Activated naive CD8-positive, alpha-beta T cell treated with anti-CD3 and anti-CD28 coated beads for 36 hours (primary cell): ENCODE results near the gene CGREF1. TPM values are rescaled to one million over a fixed set of nuclear protein-coding genes. Genes with fewer than 3 reads are reported as not detected.
A peak's percentile ranks its signal among the peaks of the same experiment; 100 is the strongest.

ENCODE experiments used
- DNase-seq: peaks from one replicate; pipeline ENCODE4 v3.0.0; 2021
- H3K27ac Mint-ChIP-seq: one replicate; pipeline ENCODE4 v1.8.0; 2022; ENCODE audit warnings: mild to moderate bottlenecking, moderate library complexity, mixed read lengths
- H3K27me3 Mint-ChIP-seq: one replicate; pipeline ENCODE4 v1.8.0; 2022; ENCODE audit warnings: mild to moderate bottlenecking, mixed read lengths
- H3K36me3 Mint-ChIP-seq: one replicate; pipeline ENCODE4 v1.8.0; 2021; ENCODE audit warnings: mild to moderate bottlenecking, mixed read lengths
- H3K4me1 Mint-ChIP-seq: one replicate; pipeline ENCODE4 v1.8.0; 2021; ENCODE audit warnings: mixed read lengths
- H3K4me3 Mint-ChIP-seq: one replicate; pipeline ENCODE4 v1.8.0; 2022; ENCODE audit warnings: mild to moderate bottlenecking, moderate library complexity, mixed read lengths
- H3K9me3 Mint-ChIP-seq: one replicate; pipeline ENCODE4 v1.8.0; 2022; ENCODE audit warnings: mixed read lengths
- total RNA-seq, 2 experiments: library from RNA; stranded (reverse); gene quantifications; one replicate each; pipeline ENCODE4 v1.2.3, GENCODE V29; 2021

The CGREF1 gene
- total RNA-seq, 2 experiments from 2014 or later, result 8.8 to 9.8 TPM

DNA sequence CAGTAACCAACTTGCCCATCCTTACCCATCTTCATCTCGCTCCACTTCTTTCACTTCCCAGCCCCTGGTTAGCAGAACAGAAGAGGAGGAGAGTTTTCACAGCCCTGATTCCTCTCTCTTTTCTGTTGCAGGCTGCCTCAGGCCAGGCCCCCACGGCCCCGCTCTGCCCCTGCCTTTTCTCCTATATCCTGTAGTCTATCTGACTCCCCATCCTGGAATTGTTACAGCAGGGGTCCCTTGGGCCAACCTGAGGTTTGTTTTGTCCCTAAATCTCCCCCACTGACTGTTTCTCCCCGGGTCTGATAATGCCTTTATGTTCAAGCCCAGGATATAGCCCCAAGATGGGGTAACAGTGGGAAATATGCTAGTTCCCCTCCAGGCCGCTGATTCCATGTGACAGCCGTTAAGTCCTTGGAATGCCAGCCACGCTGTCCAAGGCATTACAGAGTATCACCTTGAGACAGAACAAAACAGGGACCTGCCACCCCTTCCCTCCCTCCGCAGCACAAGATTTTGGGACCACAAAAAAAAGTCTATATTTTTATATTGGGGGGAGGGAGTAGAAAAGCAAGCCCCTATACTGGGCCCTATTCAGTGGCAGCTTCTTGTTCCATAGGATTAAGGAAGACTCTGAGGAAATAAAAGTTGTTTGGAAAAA is 48.8 kb downstream of the CGREF1 start:
- Mint-ChIP-seq H3K4me3 (peak overlapping the region; percentile 97), H3K9me3 (no peaks in the 10 kb centered on the region), H3K27ac (peak overlapping the region; percentile 93), H3K36me3 (peaks cover 41% of the 10 kb centered on the region), H3K27me3 (no peaks in the 10 kb centered on the region), H3K4me1 (peaks cover 56% of the 10 kb centered on the region)
- no peak for DNase-seq

GRCh38 chr2:27069436-27069835 is 49.5 kb downstream of the CGREF1 start:
- DNase-seq, result no peak
- Mint-ChIP-seq H3K27ac (peak overlapping the region; percentile 79), H3K4me3 (peak overlapping the region; percentile 97), H3K9me3 (no peaks in the 10 kb centered on the region), H3K4me1 (peaks cover 50% of the 10 kb centered on the region), H3K27me3 (no peaks in the 10 kb centered on the region), H3K36me3 (peaks cover 42% of the 10 kb centered on the region)

- Mint-ChIP-seq H3K4me1 (peaks cover 41% of the 10 kb centered on the region), H3K4me3 (no peak overlapping the region), H3K27ac (no peak overlapping the region), H3K9me3 (no peaks in the 10 kb centered on the region), H3K27me3 (no peaks in the 10 kb centered on the region), H3K36me3 (peaks cover 53% of the 10 kb centered on the region)
- no peak for DNase-seq
Measured at GRCh38 chr2:27067385-27067784, 51.5 kb downstream of the CGREF1 start.

DNA sequence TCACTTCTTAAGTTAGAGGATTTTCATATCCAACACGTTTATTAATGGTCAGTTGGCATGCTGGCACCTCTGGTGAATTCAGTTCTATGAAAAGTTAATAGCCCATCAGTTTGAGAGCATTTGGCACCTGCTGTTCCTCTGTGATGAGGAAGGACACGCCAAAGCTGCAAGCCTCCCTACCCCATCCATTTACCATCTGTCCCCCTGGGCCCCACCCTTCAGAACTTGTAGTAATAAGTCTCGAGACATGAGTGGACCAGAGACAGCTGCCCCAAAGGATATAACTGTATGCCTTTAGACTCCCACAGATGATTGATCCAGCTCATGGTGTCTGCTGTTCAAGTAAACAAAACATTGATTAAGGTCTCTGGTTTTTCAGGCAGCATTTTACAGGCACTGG is 53.8 kb downstream of the CGREF1 start:
- Mint-ChIP-seq H3K4me3 (no peak overlapping the region), H3K27ac (no peak overlapping the region)

DNA sequence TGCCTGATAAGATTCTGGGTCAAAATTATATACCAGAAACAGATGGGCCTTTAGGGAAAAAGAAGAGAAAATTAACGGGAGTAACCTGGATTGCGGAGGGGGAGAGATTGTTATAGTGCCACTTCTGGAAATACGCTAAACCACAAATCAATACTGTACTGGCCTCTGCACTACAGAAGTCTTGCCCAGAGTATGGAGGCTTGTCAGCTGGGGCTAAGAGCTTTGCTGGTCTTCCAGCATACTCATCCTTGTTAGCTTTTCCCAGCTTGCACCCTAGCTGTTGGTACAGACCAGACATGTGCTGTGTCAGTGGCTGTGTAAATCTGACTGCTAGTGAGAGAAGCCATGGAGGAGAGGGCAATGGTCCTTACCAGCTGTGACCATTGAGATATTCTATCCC is 58.6 kb downstream of the CGREF1 start:
- Mint-ChIP-seq H3K36me3 (peaks cover 14% of the 10 kb centered on the region), H3K4me1 (peaks cover 8% of the 10 kb centered on the region), H3K9me3 (no peaks in the 10 kb centered on the region), H3K27ac (no peak overlapping the region), H3K27me3 (no peaks in the 10 kb centered on the region), H3K4me3 (no peak overlapping the region)
- DNase-seq, result no peak

More for the DNA sequence above, 53.8 kb downstream of the CGREF1 start:
- H3K36me3 Mint-ChIP-seq, result peaks cover 47% of the 10 kb centered on the region
- no peak for DNase-seq
- H3K9me3 Mint-ChIP-seq, result no peaks in the 10 kb centered on the region
- peaks cover 34% of the 10 kb centered on the region for H3K4me1 Mint-ChIP-seq
- no peaks in the 10 kb centered on the region for H3K27me3 Mint-ChIP-seq

DNA sequence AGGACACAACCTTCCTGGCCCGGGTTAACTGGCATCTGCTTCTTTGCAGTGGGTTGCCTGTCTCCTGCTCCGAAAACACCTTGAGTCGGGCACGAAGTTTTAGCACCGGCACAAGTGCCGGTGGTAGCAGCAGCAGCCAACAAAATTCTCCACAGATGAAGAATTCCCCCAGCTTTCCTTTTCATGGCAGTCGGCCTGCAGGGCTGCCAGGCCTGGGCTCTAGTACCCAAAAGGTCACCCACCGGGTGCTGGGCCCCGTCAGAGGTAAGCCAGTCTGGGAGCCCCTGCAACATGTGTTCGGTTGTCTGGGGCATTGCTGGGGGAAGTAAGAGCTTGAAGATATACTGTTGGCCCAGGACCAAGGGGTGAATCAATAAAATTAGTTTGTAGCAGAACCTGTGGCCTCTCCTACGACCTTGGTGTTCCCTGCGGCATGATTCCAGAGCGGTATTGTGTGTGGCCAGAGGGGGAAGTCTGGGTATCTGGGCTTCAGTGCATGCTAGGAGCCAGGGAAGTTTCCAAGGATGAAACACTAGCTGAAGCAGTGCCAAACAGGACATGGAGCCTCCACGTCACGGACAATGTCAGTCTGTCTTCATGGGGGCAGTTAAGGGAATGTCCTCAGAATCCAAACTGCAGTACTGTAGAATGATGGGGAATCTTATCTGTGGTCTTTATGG is 59.6 kb downstream of the CGREF1 start:
- Mint-ChIP-seq H3K4me3 (no peak overlapping the region), H3K27me3 (no peaks in the 10 kb centered on the region), H3K27ac (no peak overlapping the region), H3K9me3 (no peaks in the 10 kb centered on the region), H3K36me3 (peaks cover 14% of the 10 kb centered on the region), H3K4me1 (peaks cover 8% of the 10 kb centered on the region)
- no peak for DNase-seq

GRCh38 chr2:27058210-27058609 is 60.7 kb downstream of the CGREF1 start:
- DNase-seq, result no peak
- H3K4me1 Mint-ChIP-seq, result peaks cover 5% of the 10 kb centered on the region
- peaks cover 11% of the 10 kb centered on the region for H3K36me3 Mint-ChIP-seq
- H3K27ac Mint-ChIP-seq, result no peak overlapping the region
- no peak overlapping the region for H3K4me3 Mint-ChIP-seq
- H3K9me3 Mint-ChIP-seq, result no peaks in the 10 kb centered on the region
- no peaks in the 10 kb centered on the region for H3K27me3 Mint-ChIP-seq

DNA sequence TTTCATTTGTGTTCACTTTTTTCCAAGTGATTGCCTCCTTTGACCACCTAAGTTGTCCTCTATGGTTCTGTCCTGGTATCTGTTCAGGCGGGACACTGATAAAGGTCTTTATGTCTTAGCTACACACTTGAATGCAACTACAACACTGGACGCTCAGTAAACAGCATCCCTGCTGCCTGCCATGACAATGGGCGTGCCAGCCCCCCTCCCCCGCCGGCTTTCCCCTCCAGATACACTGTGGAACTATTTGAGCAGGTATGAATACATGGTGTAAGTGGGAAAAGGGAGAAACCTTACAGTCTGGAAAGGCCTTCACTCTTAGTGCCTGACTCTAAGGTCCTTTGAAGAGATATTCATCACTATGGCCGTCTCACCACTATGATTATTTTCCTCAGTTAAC is 61.7 kb downstream of the CGREF1 start:
- no peak for DNase-seq
- H3K4me3 Mint-ChIP-seq, result no peak overlapping the region
- no peaks in the 10 kb centered on the region for H3K9me3 Mint-ChIP-seq
- peaks cover 3% of the 10 kb centered on the region for H3K36me3 Mint-ChIP-seq
- peaks cover 5% of the 10 kb centered on the region for H3K4me1 Mint-ChIP-seq
- H3K27me3 Mint-ChIP-seq, result no peaks in the 10 kb centered on the region
- H3K27ac Mint-ChIP-seq, result no peak overlapping the region

DNA sequence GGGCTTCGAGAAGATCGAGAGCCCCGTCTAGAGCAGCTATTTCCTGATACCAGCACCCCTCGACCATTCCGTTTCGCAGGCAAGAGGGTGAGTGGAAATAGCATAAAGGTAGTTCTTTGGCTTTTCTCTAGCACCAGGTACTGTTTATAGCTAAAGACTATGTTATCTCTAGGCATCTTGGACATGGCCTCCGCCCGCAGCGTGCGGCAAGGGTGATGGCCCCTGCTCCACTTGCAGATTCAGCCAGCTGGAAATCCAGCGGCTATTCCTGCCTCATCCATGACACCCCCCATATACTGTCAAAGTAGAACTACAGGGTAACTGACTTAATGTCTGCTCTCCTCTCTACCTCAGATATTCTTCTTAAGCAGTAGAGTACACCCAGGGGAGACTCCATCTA is 64.2 kb downstream of the CGREF1 start:
- Mint-ChIP-seq H3K9me3 (peaks cover 4% of the 10 kb centered on the region), H3K27me3 (peaks cover 14% of the 10 kb centered on the region), H3K27ac (no peak overlapping the region), H3K4me3 (no peak overlapping the region), H3K4me1 (peaks cover 20% of the 10 kb centered on the region), H3K36me3 (peaks cover 16% of the 10 kb centered on the region)
- DNase-seq, result no peak

GRCh38 chr2:27053776-27054175 is 65.2 kb downstream of the CGREF1 start:
- Mint-ChIP-seq H3K27ac (no peak overlapping the region), H3K4me1 (peaks cover 25% of the 10 kb centered on the region), H3K36me3 (peaks cover 20% of the 10 kb centered on the region), H3K9me3 (peaks cover 4% of the 10 kb centered on the region), H3K27me3 (peaks cover 14% of the 10 kb centered on the region), H3K4me3 (no peak overlapping the region)
- DNase-seq, result no peak

DNA sequence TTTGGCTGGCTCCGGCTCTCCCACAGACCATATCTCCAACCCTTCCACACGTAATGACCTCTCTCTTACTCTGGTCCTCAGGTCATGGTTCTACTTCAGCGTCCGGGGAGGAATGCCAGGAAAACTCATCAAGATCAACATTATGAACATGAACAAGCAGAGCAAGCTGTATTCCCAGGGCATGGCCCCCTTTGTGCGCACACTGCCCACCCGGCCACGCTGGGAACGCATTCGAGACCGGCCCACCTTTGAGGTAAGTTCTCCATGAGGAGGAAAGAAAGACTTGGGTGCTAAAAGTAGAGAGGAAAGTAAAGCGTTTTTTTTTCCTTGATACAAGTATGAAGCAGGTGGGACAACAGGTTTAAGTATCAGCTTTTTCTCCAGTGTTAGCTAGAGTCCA is 65.6 kb downstream of the CGREF1 start:
- H3K27ac Mint-ChIP-seq, result no peak overlapping the region
- H3K27me3 Mint-ChIP-seq, result peaks cover 14% of the 10 kb centered on the region
- DNase-seq, result no peak
- peak overlapping the region; percentile 23 for H3K4me3 Mint-ChIP-seq
- peaks cover 25% of the 10 kb centered on the region for H3K4me1 Mint-ChIP-seq
- peaks cover 4% of the 10 kb centered on the region for H3K9me3 Mint-ChIP-seq
- H3K36me3 Mint-ChIP-seq, result peaks cover 20% of the 10 kb centered on the region

- Mint-ChIP-seq H3K4me3 (peak overlapping the region; percentile 89), H3K36me3 (peaks cover 20% of the 10 kb centered on the region), H3K27me3 (peaks cover 14% of the 10 kb centered on the region), H3K27ac (peak overlapping the region; percentile 72), H3K9me3 (peaks cover 4% of the 10 kb centered on the region), H3K4me1 (peaks cover 27% of the 10 kb centered on the region)
- no peak for DNase-seq
Measured at GRCh38 chr2:27051902-27052645, 66.9 kb downstream of the CGREF1 start.

DNA sequence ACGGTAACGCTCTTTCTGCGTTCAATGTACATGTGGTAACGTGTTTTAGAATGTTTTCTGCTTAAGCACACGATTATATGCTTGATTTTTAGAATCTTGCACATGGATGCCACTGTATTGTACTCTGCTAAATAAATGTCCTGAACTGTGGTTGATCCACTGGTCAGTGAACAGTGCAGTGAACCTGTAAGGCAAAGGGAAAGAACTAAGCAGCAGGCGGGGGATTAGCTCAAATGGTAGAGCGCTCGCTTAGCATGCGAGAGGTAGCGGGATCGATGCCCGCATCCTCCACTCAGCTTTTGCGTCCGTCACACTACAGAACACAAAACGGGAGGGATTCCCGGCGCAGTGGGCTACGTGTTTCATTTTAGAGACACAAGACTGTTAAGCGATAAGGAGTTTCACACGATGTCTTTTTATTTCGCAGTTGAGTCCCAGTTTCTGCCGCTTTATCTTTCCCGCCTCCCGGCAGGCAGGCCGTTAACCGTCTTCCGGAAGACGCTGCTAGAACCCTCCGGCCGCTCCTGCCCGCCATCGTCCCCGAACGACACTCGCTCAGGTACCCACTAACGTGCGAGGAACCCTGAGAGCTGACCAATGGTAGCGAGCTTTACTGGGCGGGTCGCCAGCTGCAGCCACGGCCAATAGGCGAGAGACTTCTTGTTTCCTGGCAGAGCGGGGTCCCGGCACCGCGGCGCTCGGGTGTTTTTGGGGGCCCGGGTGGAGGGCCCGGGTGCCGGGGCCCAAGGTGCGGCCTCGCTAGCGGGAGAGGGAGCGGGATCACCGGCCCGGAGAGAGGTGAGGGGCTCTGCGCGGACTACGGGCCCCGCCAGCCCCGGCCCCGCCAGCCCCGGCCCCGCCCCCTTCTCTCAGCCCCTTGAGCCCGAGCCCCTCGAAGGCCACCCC is 67.7 kb downstream of the CGREF1 start, which contains the start of gene AGBL5:
Gene AGBL5, plus strand, starts transcription at position 673 of the 906 bp plus-strand sequence. CDS start 1,291 bp downstream, outside the sequence.
- peak within 1 kb of the TSS; percentile 99 for H3K27ac Mint-ChIP-seq
- H3K4me1 Mint-ChIP-seq, result peaks cover 27% of the 10 kb centered on the region
- peak within 1 kb of the TSS; percentile 89 for H3K4me3 Mint-ChIP-seq
- H3K27me3 Mint-ChIP-seq, result peaks cover 14% of the 10 kb centered on the region
- H3K9me3 Mint-ChIP-seq, result peaks cover 4% of the 10 kb centered on the region
- peaks cover 20% of the 10 kb centered on the region for H3K36me3 Mint-ChIP-seq
- DNase-seq, result peak; percentile 96
